SK-N-SH treated with all-trans-retinoic acid at 6 μM for 48 hours (cell line): ENCODE results near the gene RMND1.
"Not testable (repeated sequence)": the region's sequence is repeated elsewhere in the genome, so short reads cannot be mapped to it uniquely, and the experiment has no call there.

ENCODE experiments used
- ATAC-seq: fragments of 200-7000 bp; cut with Tn5 transposase; 3 replicates; pipeline ENCODE4 v1.9.1; 2020; ENCODE audit warnings: mild to moderate bottlenecking, moderate library complexity
- ARNTL ChIP-seq: fragments of 450-650 bp; formaldehyde crosslinking; IDR thresholded peaks from 2 replicates; pipeline ENCODE4 v1.5.0; 2020; ENCODE audit warnings: low read depth, mild to moderate bottlenecking, moderate library complexity, borderline replicate concordance
- BACH2 ChIP-seq: fragments of 250-450 bp; sonication (Bioruptor Pico); IDR thresholded peaks from 2 replicates; pipeline ENCODE4 v1.9.0; 2021; ENCODE audit warnings: mild to moderate bottlenecking, borderline replicate concordance
- CSDC2 ChIP-seq: fragments of 250-450 bp; sonication (Bioruptor Pico); IDR thresholded peaks from 2 replicates; pipeline ENCODE4 v1.5.0; 2020; ENCODE audit warnings: mild to moderate bottlenecking, moderate library complexity
- ESRRG ChIP-seq: fragments of 250-450 bp; sonication (Bioruptor Pico); IDR thresholded peaks from 2 replicates; pipeline ENCODE4 v1.6.1; 2021; ENCODE audit warnings: mild to moderate bottlenecking
- GLIS3 ChIP-seq: fragments of 250-450 bp; sonication (Bioruptor Pico); IDR thresholded peaks from 2 replicates; pipeline ENCODE4 v1.5.0; 2020; ENCODE audit warnings: mild to moderate bottlenecking, moderate library complexity
- ISL1 ChIP-seq: fragments of 250-450 bp; sonication (Bioruptor Pico); IDR thresholded peaks from 2 replicates; pipeline ENCODE4 v2.1.2; 2022; ENCODE audit warnings: mild to moderate bottlenecking, moderate library complexity
- POU6F1 ChIP-seq: fragments of 250-450 bp; sonication (Bioruptor Pico); IDR thresholded peaks from 2 replicates; pipeline ENCODE4 v1.8.0; 2021; ENCODE audit warnings: low read depth, mild to moderate bottlenecking, moderate library complexity, borderline replicate concordance
- PPARA ChIP-seq: fragments of 250-450 bp; sonication (Bioruptor Pico); IDR thresholded peaks from 2 replicates; pipeline ENCODE4 v1.5.0; 2020; ENCODE audit warnings: mild to moderate bottlenecking, borderline replicate concordance
- RARB ChIP-seq: fragments of 250-450 bp; sonication (Bioruptor Pico); IDR thresholded peaks from 2 replicates; pipeline ENCODE4 v1.8.0; 2021; ENCODE audit warnings: mild to moderate bottlenecking, moderate library complexity
- TCF4 ChIP-seq: fragments of 250-450 bp; sonication (Bioruptor Pico); IDR thresholded peaks from 2 replicates; pipeline ENCODE4 v1.8.0; 2021; ENCODE audit warnings: mild to moderate bottlenecking, moderate library complexity, borderline replicate concordance
- TOX ChIP-seq: fragments of 250-450 bp; sonication (Bioruptor Pico); IDR thresholded peaks from 2 replicates; pipeline ENCODE4 v1.8.0; 2021; ENCODE audit warnings: mild to moderate bottlenecking, moderate library complexity, borderline replicate concordance
- TSHZ2 ChIP-seq: fragments of 250-450 bp; sonication (Bioruptor Pico); IDR thresholded peaks from 2 replicates; pipeline ENCODE4 v1.5.0; 2020; ENCODE audit warnings: mild to moderate bottlenecking, moderate library complexity
- ZC3H10 ChIP-seq: fragments of 250-450 bp; sonication (Bioruptor Pico); IDR thresholded peaks from 2 replicates; pipeline ENCODE4 v1.5.1; 2021; ENCODE audit warnings: mild to moderate bottlenecking, moderate library complexity
- ZFP30 ChIP-seq: fragments of 450-650 bp; formaldehyde crosslinking; IDR thresholded peaks from 2 replicates; pipeline ENCODE4 v1.5.0; 2022; ENCODE audit warnings: mild to moderate bottlenecking, moderate library complexity
- ZNF565 ChIP-seq: fragments of 450-650 bp; formaldehyde crosslinking; conservative IDR thresholded peaks from 2 replicates; pipeline ENCODE4 v1.5.0; 2020; ENCODE audit warnings: low read depth, mild to moderate bottlenecking, moderate library complexity
- ZNF70 ChIP-seq: fragments of 450-650 bp; formaldehyde crosslinking; IDR thresholded peaks from 2 replicates; pipeline ENCODE4 v1.5.0; 2020; ENCODE audit warnings: mild to moderate bottlenecking, moderate library complexity

The RMND1 gene

GRCh38 chr6:151357758-151358436 lies 94.0 kb downstream of the RMND1 start:
- TF ChIP-seq POU6F1 (CRISPR knock-in tag) (no peak), ESRRG (CRISPR knock-in tag) (no peak), ARNTL (CRISPR knock-in tag) (no peak), TSHZ2 (CRISPR knock-in tag) (no peak), ISL1 (no peak), ZNF565 (CRISPR knock-in tag) (no peak), TOX (CRISPR knock-in tag) (no peak), BACH2 (no peak), TCF4 (CRISPR knock-in tag) (no peak), PPARA (CRISPR knock-in tag) (no peak), ZNF70 (CRISPR knock-in tag) (no peak), RARB (CRISPR knock-in tag) (no peak), ZC3H10 (CRISPR knock-in tag) (no peak), CSDC2 (no peak), ZFP30 (no peak), GLIS3 (CRISPR knock-in tag) (no peak)
- no peak for ATAC-seq

GRCh38 chr6:151356983-151357382 lies 94.9 kb downstream of the RMND1 start:
- ATAC-seq, result not testable (repeated sequence)
